Caki2 (cell line): ENCODE results near the gene CCK. TPM values are rescaled to one million over a fixed set of nuclear protein-coding genes. Genes with fewer than 3 reads are reported as not detected.
A peak's percentile ranks its signal among the peaks of the same experiment; 100 is the strongest.

ENCODE experiments used
- DNase-seq: peaks from one replicate; pipeline ENCODE4 v3.0.0-alpha.2; 2015; ENCODE audit warnings: low read depth
- in situ Hi-C: cut with HindIII; loops from 2 replicates; pipeline ENCODE4 v1.10.0; 2016; ENCODE audit warnings: low sequenced_read_pairs, low pct_unique_long_range_greater_than_20kb, mixed read lengths
- total RNA-seq: library from RNA; depleted of rRNA; stranded (reverse); fragments of >200 nt; shearing (Covaris generic); gene quantifications from 2 replicates; pipeline ENCODE4 v1.2.3, GENCODE V29; 2014; ENCODE audit warnings: low replicate concordance

CCK gene
- total RNA-seq, 1 experiment from 2014 or later, result not detected

- in situ Hi-C loops, result no loop called here
- DNase-seq, result no peak
These were observed 7.4 kb upstream of the CCK start for GRCh38 chr3:42273361-42273760.

- in situ Hi-C loops, result no loop called here
These were observed 5.8 kb upstream of the CCK start for GRCh38 chr3:42271786-42272185.

GRCh38 chr3:42270561-42270960, 4.6 kb upstream of the CCK start:
- in situ Hi-C loops, result no loop called here
- no peak for DNase-seq

More at GRCh38 chr3:42271786-42272185, 5.8 kb upstream of the CCK start:
- DNase-seq, result no peak

GRCh38 chr3:42269647-42270046, 3.7 kb upstream of the CCK start:
- in situ Hi-C loops, result no loop called here
- no peak for DNase-seq

GRCh38 chr3:42267878-42268277, 1.9 kb upstream of the CCK start:
- DNase-seq, result no peak
- in situ Hi-C loops, result no loop called here

- no peak for DNase-seq
- in situ Hi-C loops, result no loop called here
These were observed 660 bp downstream of the CCK start for GRCh38 chr3:42265059-42265991.

- DNase-seq, result peak; percentile 19
- in situ Hi-C loops, result no loop called here
These were observed 1.5 kb downstream of the CCK start for GRCh38 chr3:42264399-42265058.

GRCh38 chr3:42263354-42264346, 2.3 kb downstream of the CCK start:
- DNase-seq, result no peak
- in situ Hi-C loops, result no loop called here

GRCh38 chr3:42262525-42262924, 3.5 kb downstream of the CCK start:
- no peak for DNase-seq
- in situ Hi-C loops, result no loop called here

GRCh38 chr3:42257007-42257406, 9.0 kb downstream of the CCK start:
- DNase-seq, result no peak
- in situ Hi-C loops, result no loop called here

- in situ Hi-C loops, result no loop called here
- peak; percentile 14 for DNase-seq
These were observed 9.7 kb downstream of the CCK start for GRCh38 chr3:42256135-42256819.

GRCh38 chr3:42254566-42254965, 11.4 kb downstream of the CCK start:
- in situ Hi-C loops, result no loop called here
- DNase-seq, result no peak

- in situ Hi-C loops, result no loop called here
- no peak for DNase-seq
These were observed 15.2 kb downstream of the CCK start for GRCh38 chr3:42250761-42251160.

- DNase-seq, result peak; percentile 27
- in situ Hi-C loops, result no loop called here
These were observed 18.4 kb downstream of the CCK start for GRCh38 chr3:42247576-42248027.

GRCh38 chr3:42246091-42246490, 19.9 kb downstream of the CCK start:
- in situ Hi-C loops, result no loop called here
- DNase-seq, result no peak

- no peak for DNase-seq
- in situ Hi-C loops, result no loop called here
These were observed 29.4 kb downstream of the CCK start for GRCh38 chr3:42236611-42237010.

GRCh38 chr3:42235532-42235931, 30.5 kb downstream of the CCK start:
- no peak for DNase-seq
- in situ Hi-C loops, result no loop called here

GRCh38 chr3:42230860-42231259, 35.1 kb downstream of the CCK start:
- no peak for DNase-seq
- in situ Hi-C loops, result no loop called here
